Measurements from ENCODE around the gene FBN2. TPM values are rescaled to one million over a fixed set of nuclear protein-coding genes. Genes with fewer than 3 reads are reported as not detected.

Gene FBN2
- total and polyA plus RNA-seq, 9 of the 15 experiments (the other 6 are each of a cell fraction or from before 2014, with no cell fraction given) = 0.01 to 0.09 TPM; not detected in 7

DNA sequence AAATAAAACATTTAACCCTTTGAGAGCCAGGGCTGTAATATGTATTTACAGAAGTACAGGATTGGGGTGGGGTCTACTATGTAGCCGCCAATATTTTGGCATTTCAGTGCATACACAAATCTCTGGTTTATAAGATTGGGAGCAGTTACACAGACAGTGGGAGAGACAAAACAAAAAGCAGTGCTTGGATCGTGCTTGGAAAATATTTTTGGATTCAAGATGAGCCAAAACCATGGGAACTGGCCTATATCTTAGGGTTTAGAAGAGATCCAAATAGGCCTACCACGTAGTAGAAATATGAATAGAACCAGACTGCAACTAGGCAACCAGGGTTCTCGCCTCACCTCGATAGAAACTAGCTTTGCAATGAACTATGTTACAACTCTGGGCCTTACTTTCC lies 284.9 kb downstream of the FBN2 start:
- Histone ChIP-seq H3K27me3 (ENCODE audit: control insufficient read depth in 2 of 2, insufficient read depth in 2 of 2, low read length in 2 of 2) (no peaks in the 10 kb centered on the region), H3K9ac (ENCODE audit: insufficient read depth in 1 of 2, low read depth in 2 of 2, low read length in 2 of 2) (no peak overlapping the region), H2AFZ (ENCODE audit: low read depth, low read length) (no peak overlapping the region), H3K79me2 (ENCODE audit: control insufficient read depth, insufficient read depth, low read length) (no peaks in the 10 kb centered on the region), H3K4me1 (replicated peaks in 1 of 2; ENCODE audit: control insufficient read depth in 2 of 2, insufficient read depth in 2 of 2, low read length in 2 of 2) (no peaks in the 10 kb centered on the region), H3K4me2 (ENCODE audit: insufficient read depth, low read length) (no peak overlapping the region), H3K27ac (ENCODE audit: extremely low read depth, low read depth, low read length) (no peak overlapping the region), H4K20me1 (replicated peaks; ENCODE audit: control insufficient read depth, insufficient read depth, low read length) (no peaks in the 10 kb centered on the region), H3K9me3 (replicated peaks; ENCODE audit: control insufficient read depth, insufficient read depth, low read depth, low read length) (no peaks in the 10 kb centered on the region), H3K36me3 (ENCODE audit: control insufficient read depth, insufficient read depth, low read length) (no peaks in the 10 kb centered on the region), H3K4me3 (no peak overlapping the region), H3K9me1 (ENCODE audit: control insufficient read depth, insufficient read depth, low read length) (no peaks in the 10 kb centered on the region)
- 2% methylated on average over 5 of the region's 5 CpGs for WGBS (ENCODE audit: insufficient coverage, low coverage, missing lambda C conversion rate)
- ATAC-seq (no peak), DNase-seq (ENCODE audit: extremely low read depth in 1 of 4, low spot score in 3 of 4) (no peak), FAIRE-seq (no peak)
- in situ Hi-C loops (cut with MboI) = no loop called here
- intact Hi-C loops (cut with micrococcal nuclease) = no loop called here
- CTCF ChIA-PET (ENCODE audit: low intra/inter-chr PET ratio) = no interaction called here
- TF ChIP-seq ZNF764 (CRISPR knock-in tag; IDR thresholded peaks at IDR 0.05; ENCODE audit: low read depth) (no peak), CBX8 (IDR thresholded peaks at IDR 0.05; ENCODE audit: borderline replicate concordance, extremely low read depth, low read depth, low read length, poor library complexity, severe bottlenecking) (no peak), MTA3 (IDR thresholded peaks at IDR 0.05; ENCODE audit: borderline replicate concordance) (no peak), RBBP5 (IDR thresholded peaks at IDR 0.05; ENCODE audit: borderline replicate concordance, insufficient read depth, low read length, poor library complexity, severe bottlenecking) (no peak), BACH1 (tag; IDR thresholded peaks at IDR 0.05) (no peak), HNRNPUL1 (IDR thresholded peaks at IDR 0.05; ENCODE audit: low read length) (no peak)
- TF ChIP-seq, protein P1, sequence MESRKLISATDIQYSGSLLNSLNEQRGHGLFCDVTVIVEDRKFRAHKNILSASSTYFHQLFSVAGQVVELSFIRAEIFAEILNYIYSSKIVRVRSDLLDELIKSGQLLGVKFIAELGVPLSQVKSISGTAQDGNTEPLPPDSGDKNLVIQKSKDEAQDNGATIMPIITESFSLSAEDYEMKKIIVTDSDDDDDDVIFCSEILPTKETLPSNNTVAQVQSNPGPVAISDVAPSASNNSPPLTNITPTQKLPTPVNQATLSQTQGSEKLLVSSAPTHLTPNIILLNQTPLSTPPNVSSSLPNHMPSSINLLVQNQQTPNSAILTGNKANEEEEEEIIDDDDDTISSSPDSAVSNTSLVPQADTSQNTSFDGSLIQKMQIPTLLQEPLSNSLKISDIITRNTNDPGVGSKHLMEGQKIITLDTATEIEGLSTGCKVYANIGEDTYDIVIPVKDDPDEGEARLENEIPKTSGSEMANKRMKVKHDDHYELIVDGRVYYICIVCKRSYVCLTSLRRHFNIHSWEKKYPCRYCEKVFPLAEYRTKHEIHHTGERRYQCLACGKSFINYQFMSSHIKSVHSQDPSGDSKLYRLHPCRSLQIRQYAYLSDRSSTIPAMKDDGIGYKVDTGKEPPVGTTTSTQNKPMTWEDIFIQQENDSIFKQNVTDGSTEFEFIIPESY (CRISPR knock-in tag; IDR thresholded peaks at IDR 0.05) = no peak
- TF ChIP-seq, protein P2, sequence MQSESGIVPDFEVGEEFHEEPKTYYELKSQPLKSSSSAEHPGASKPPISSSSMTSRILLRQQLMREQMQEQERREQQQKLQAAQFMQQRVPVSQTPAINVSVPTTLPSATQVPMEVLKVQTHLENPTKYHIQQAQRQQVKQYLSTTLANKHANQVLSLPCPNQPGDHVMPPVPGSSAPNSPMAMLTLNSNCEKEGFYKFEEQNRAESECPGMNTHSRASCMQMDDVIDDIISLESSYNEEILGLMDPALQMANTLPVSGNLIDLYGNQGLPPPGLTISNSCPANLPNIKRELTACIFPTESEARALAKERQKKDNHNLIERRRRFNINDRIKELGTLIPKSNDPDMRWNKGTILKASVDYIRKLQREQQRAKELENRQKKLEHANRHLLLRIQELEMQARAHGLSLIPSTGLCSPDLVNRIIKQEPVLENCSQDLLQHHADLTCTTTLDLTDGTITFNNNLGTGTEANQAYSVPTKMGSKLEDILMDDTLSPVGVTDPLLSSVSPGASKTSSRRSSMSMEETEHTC (IDR thresholded peaks at IDR 0.05) = no peak
- TF ChIP-seq, protein P3, sequence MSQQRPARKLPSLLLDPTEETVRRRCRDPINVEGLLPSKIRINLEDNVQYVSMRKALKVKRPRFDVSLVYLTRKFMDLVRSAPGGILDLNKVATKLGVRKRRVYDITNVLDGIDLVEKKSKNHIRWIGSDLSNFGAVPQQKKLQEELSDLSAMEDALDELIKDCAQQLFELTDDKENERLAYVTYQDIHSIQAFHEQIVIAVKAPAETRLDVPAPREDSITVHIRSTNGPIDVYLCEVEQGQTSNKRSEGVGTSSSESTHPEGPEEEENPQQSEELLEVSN (IDR thresholded peaks at IDR 0.05; ENCODE audit: borderline replicate concordance in 1 of 2, extremely low read depth in 1 of 2, insufficient read depth in 1 of 2, insufficient read length in 1 of 2, low read depth in 1 of 2, low read length in 1 of 2, poor library complexity in 1 of 2, severe bottlenecking in 1 of 2) = no peak
- POLR2A ChIA-PET = no interaction called here
- no TSS peak for BruUV-seq (replicated peaks)
